CD14-positive monocyte (primary cell): ENCODE measurements around the gene HSD17B4. TPM values are rescaled to one million over a fixed set of nuclear protein-coding genes. Genes with fewer than 3 reads are reported as not detected.

Experiments
- DNase-seq, 3 donors: peaks; one replicate each; pipeline ENCODE4 v3.0.0-alpha.2; 2011 to 2022
- H2AFZ ChIP-seq: 2 replicates; pipeline ENCODE4 v1.6.0; 2012; ENCODE audit warnings: mild to moderate bottlenecking, low read depth, low read length, inconsistent platforms; ENCODE audit not compliant: insufficient read depth, poor library complexity, severe bottlenecking
- H3K27ac ChIP-seq, 2 donors: 1 replicate in 1 of 2; 2 replicates in 1 of 2; pipeline ENCODE4 v1.5.1; 2012 to 2013; ENCODE audit warnings: low read length in 2 of 2, control low read depth in 1 of 2, inconsistent platforms in 1 of 2, low read depth in 1 of 2, mild to moderate bottlenecking in 1 of 2
- H3K27me3 ChIP-seq, 2 donors: one replicate each; pipeline versions ENCODE4 v1.6.0 to v1.6.1; 2011 to 2013; ENCODE audit warnings: low read length in 2 of 2; ENCODE audit not compliant: control insufficient read depth in 2 of 2, insufficient read depth in 2 of 2
- H3K36me3 ChIP-seq, 2 donors: replicated peaks in 1 of 2; 1 replicate in 1 of 2; 2 replicates in 1 of 2; pipeline versions ENCODE4 v1.5.1 to v1.6.1; 2012 to 2013; ENCODE audit warnings: low read length in 2 of 2, control low read depth in 1 of 2, inconsistent platforms in 1 of 2, mild to moderate bottlenecking in 1 of 2; ENCODE audit not compliant: insufficient read depth in 2 of 2, control insufficient read depth in 1 of 2
- H3K4me1 ChIP-seq, 2 donors: 1 replicate in 1 of 2; 2 replicates in 1 of 2; pipeline versions ENCODE4 v1.5.1 to v1.6.1; 2012 to 2013; ENCODE audit warnings: low read length in 2 of 2, control low read depth in 1 of 2, inconsistent platforms in 1 of 2, mild to moderate bottlenecking in 1 of 2, moderate library complexity in 1 of 2; ENCODE audit not compliant: insufficient read depth in 2 of 2, control insufficient read depth in 1 of 2
- H3K4me2 ChIP-seq: replicated peaks from 2 replicates; pipeline ENCODE3; 2012; ENCODE audit warnings: low read length, moderate library complexity, mild to moderate bottlenecking; ENCODE audit not compliant: poor library complexity, severe bottlenecking; ENCODE audit errors: extremely low read depth
- H3K4me3 ChIP-seq, 3 experiments: fragments of 200-600 bp in 1 of 3; sonication (generic) in 1 of 3; replicated peaks in 1 of 3; 1 replicate in 2 of 3; 2 replicates in 1 of 3; pipeline ENCODE4 v1.5.1; 2011 to 2013; ENCODE audit warnings: low read length in 3 of 3, mild to moderate bottlenecking in 3 of 3, control low read depth in 2 of 3, low read depth in 2 of 3, inconsistent platforms in 1 of 3, moderate library complexity in 1 of 3
- H3K79me2 ChIP-seq: 2 replicates; pipeline ENCODE4 v1.6.0; 2012; ENCODE audit warnings: mild to moderate bottlenecking, control low read depth, inconsistent platforms, low read length, moderate library complexity; ENCODE audit not compliant: insufficient read depth
- H3K9ac ChIP-seq: 2 replicates; pipeline ENCODE4 v1.6.0; 2017; ENCODE audit warnings: low read length, mild to moderate bottlenecking; ENCODE audit not compliant: insufficient read depth, poor library complexity, severe bottlenecking
- H3K9me3 ChIP-seq, 2 donors: replicated peaks in 1 of 2; 1 replicate in 1 of 2; 2 replicates in 1 of 2; pipeline versions ENCODE4 v1.5.1 to v1.6.1; 2012 to 2013; ENCODE audit warnings: low read length in 2 of 2, control low read depth in 1 of 2; ENCODE audit not compliant: control insufficient read depth in 1 of 2, insufficient read depth in 1 of 2
- H4K20me1 ChIP-seq: 2 replicates; pipeline ENCODE4 v1.6.0; 2012; ENCODE audit warnings: mild to moderate bottlenecking, low read length, control low read depth, moderate library complexity; ENCODE audit not compliant: insufficient read depth
- H3K27ac Mint-ChIP-seq, 7 donors: one replicate each; pipeline ENCODE4 v1.8.0; 2020; ENCODE audit warnings: mild to moderate bottlenecking in 7 of 7, mixed read lengths in 7 of 7, moderate library complexity in 6 of 7, inconsistent platforms in 2 of 7
- H3K27me3 Mint-ChIP-seq, 3 donors: one replicate each; pipeline ENCODE4 v1.8.0; 2021 to 2022; ENCODE audit warnings: low read depth in 3 of 3, mild to moderate bottlenecking in 3 of 3, mixed read lengths in 3 of 3, moderate library complexity in 3 of 3, inconsistent platforms in 1 of 3
- H3K36me3 Mint-ChIP-seq, 2 donors: one replicate each; pipeline ENCODE4 v1.8.0; 2020; ENCODE audit warnings: mixed read lengths in 2 of 2, inconsistent platforms in 1 of 2, mild to moderate bottlenecking in 1 of 2
- H3K4me1 Mint-ChIP-seq: one replicate; pipeline ENCODE4 v1.8.0; 2020; ENCODE audit warnings: mild to moderate bottlenecking, mixed read lengths
- H3K4me3 Mint-ChIP-seq, 2 donors: one replicate each; pipeline ENCODE4 v1.8.0; 2020; ENCODE audit warnings: mild to moderate bottlenecking in 2 of 2, mixed read lengths in 2 of 2, moderate library complexity in 1 of 2
- H3K9me3 Mint-ChIP-seq, 7 donors: one replicate each; pipeline ENCODE4 v1.8.0; 2020 to 2022; ENCODE audit warnings: mixed read lengths in 7 of 7, mild to moderate bottlenecking in 6 of 7, moderate library complexity in 6 of 7, inconsistent platforms in 2 of 7
- WGBS: methylation state at CpG from one replicate; pipeline ENCODE4 v1.1.5; 2013; ENCODE audit warnings: missing lambda C conversion rate; ENCODE audit not compliant: insufficient coverage; 5-methylcytosine and 5-hydroxymethylcytosine counted together
- intact Hi-C, 2 donors: fragments of 100-400 bp; cut with micrococcal nuclease; formaldehyde crosslinking; loops; one replicate each; pipeline versions ENCODE4 v1.15.0 to v1.15.1; 2023
- polyA plus RNA-seq, 3 donors: library from polyadenylated mRNA; depleted of rRNA in 1 of 3; unstranded in 2 of 3; stranded (reverse) in 1 of 3; fragments of 300-500 nt in 2 of 3; fragments of >200 nt in 1 of 3; fragmentation: Illumina TruSeq in 2 of 3; gene quantifications; 1 replicate in 2 of 3; 2 replicates in 1 of 3; pipeline ENCODE4 v1.2.3, GENCODE V29; 2012 to 2021
- TF ChIP-seq, protein P1 (sequence below): fragments of 200-600 bp; IDR thresholded peaks from one replicate; pipeline ENCODE4 v1.8.0; 2022; ENCODE audit warnings: antibody characterized with exemption, mild to moderate bottlenecking

HSD17B4 gene
- polyA plus RNA-seq, 3 donors = 78.2 to 167 (median 158) TPM

DNA sequence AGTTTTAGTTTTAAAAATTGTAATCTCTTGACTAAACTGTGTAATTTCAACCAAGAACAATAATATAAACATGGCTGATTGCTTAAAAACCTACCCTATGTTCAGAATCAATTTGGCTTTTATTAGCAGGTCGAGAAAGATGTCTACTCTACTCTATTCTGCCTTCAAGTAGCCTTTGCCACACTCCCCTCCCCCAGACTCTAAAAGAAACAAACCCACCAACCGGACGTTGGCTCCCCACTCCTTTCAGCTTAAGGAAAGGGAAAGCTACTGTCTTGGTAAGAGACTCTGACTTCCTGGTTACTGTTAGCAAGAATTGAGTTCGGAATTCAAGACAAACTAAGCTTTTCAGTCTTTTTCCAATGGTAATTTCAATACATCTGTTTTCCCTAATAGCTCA, 49.7 kb upstream of the HSD17B4 start:
- H2AFZ ChIP-seq = no peak overlapping the region
- H3K4me1 Mint-ChIP-seq = peaks cover 47% of the 10 kb centered on the region
- H3K9ac ChIP-seq = no peak overlapping the region
- H3K4me3 Mint-ChIP-seq = no peak overlapping the region
- no peaks in the 10 kb centered on the region for H4K20me1 ChIP-seq
- TF ChIP-seq, protein P1, sequence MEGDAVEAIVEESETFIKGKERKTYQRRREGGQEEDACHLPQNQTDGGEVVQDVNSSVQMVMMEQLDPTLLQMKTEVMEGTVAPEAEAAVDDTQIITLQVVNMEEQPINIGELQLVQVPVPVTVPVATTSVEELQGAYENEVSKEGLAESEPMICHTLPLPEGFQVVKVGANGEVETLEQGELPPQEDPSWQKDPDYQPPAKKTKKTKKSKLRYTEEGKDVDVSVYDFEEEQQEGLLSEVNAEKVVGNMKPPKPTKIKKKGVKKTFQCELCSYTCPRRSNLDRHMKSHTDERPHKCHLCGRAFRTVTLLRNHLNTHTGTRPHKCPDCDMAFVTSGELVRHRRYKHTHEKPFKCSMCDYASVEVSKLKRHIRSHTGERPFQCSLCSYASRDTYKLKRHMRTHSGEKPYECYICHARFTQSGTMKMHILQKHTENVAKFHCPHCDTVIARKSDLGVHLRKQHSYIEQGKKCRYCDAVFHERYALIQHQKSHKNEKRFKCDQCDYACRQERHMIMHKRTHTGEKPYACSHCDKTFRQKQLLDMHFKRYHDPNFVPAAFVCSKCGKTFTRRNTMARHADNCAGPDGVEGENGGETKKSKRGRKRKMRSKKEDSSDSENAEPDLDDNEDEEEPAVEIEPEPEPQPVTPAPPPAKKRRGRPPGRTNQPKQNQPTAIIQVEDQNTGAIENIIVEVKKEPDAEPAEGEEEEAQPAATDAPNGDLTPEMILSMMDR = no peak
- no peak overlapping the region for H3K27ac ChIP-seq
- WGBS = 100% methylated on average over 1 of the region's 4 CpGs
- H3K36me3 Mint-ChIP-seq = no peaks in the 10 kb centered on the region
- intact Hi-C loops = loop anchor here in 1 of 2 donors (10.0 kb wide), 1 partner anchor 138 kb away; no protein-coding TSS in a partner anchor
- no peaks in the 10 kb centered on the region for H3K27me3 ChIP-seq
- peaks cover 31 to 41% of the 10 kb centered on the region in 2 donors for H3K4me1 ChIP-seq
- peaks cover 6% of the 10 kb centered on the region for H3K79me2 ChIP-seq
- no peak for DNase-seq
- no peak overlapping the region for H3K4me3 ChIP-seq
- H3K4me2 ChIP-seq = no peak overlapping the region
- H3K9me3 ChIP-seq = no peaks in the 10 kb centered on the region
- H3K27ac Mint-ChIP-seq = no peak overlapping the region
- no peaks in the 10 kb centered on the region for H3K36me3 ChIP-seq
- peaks cover 0 to 3% (median 0%) of the 10 kb centered on the region in 3 donors for H3K27me3 Mint-ChIP-seq
- peaks cover 0 to 2% (median 0%) of the 10 kb centered on the region in 7 donors for H3K9me3 Mint-ChIP-seq

DNA sequence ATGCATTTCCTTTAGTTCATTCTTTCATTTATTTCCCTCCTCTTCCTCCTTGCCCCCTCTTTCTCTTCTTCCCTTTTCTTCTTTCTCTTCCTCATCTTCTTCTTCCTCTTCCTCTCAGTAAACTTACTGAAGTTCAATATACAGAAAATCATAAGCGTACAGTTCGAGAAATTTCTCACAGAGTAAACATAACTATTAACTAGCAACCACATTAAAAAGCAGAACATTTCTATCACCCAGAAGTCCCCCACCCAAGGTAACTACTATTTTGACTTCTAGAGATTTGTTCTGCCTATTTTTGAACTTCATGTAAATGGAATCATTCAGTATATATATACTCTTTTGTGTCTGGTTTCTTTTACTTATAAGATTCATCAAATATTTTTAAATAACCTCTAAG, 48.3 kb upstream of the HSD17B4 start:
- H3K9me3 Mint-ChIP-seq = peaks cover 0 to 2% (median 0%) of the 10 kb centered on the region in 7 donors

More for the DNA sequence above, 48.3 kb upstream of the HSD17B4 start:
- H4K20me1 ChIP-seq = no peaks in the 10 kb centered on the region
- H3K9me3 ChIP-seq = no peaks in the 10 kb centered on the region
- H3K4me1 Mint-ChIP-seq = peaks cover 37% of the 10 kb centered on the region
- intact Hi-C loops = loop anchor here in 1 of 2 donors (10.0 kb wide), 1 partner anchor 139 kb away; no protein-coding TSS in a partner anchor
- no peaks in the 10 kb centered on the region for H3K79me2 ChIP-seq
- TF ChIP-seq, protein P1 = no peak
- H3K27ac ChIP-seq = peak overlapping the region in 1 of 2 donors; percentile 52
- no peaks in the 10 kb centered on the region for H3K27me3 ChIP-seq
- peaks cover 24 to 28% of the 10 kb centered on the region in 2 donors for H3K4me1 ChIP-seq
- peak overlapping the region; percentile 4 to 82 for H3K4me3 Mint-ChIP-seq
- peak overlapping the region; percentile 2 to 91 (median 80) for H3K27ac Mint-ChIP-seq
- 19% methylated on average over 2 of the region's 2 CpGs for WGBS
- no peaks in the 10 kb centered on the region for H3K36me3 ChIP-seq
- peak in 2 of 3 donors; percentile 16 to 24 for DNase-seq
- H3K4me3 ChIP-seq = peak overlapping the region in 1 of 3 experiments; percentile 37
- no peak overlapping the region for H2AFZ ChIP-seq
- no peaks in the 10 kb centered on the region for H3K36me3 Mint-ChIP-seq
- H3K9ac ChIP-seq = no peak overlapping the region
- H3K4me2 ChIP-seq = peak overlapping the region; percentile 44
- no peaks in the 10 kb centered on the region for H3K27me3 Mint-ChIP-seq
